Ovary (tissue), 9 donors: ENCODE data around the gene PRRC2A. TPM values are rescaled to one million over a fixed set of nuclear protein-coding genes. Genes with fewer than 3 reads are reported as not detected.

ENCODE experiments used
- DNase-seq, 5 donors: peaks; one replicate each; pipeline ENCODE4 v3.0.0-alpha.2; 2019 to 2020
- H3K27ac ChIP-seq, 2 donors: fragments of 200-600 bp; one replicate each; pipeline versions ENCODE4 v1.5.1 to v1.8.0; 2019 to 2022
- H3K27me3 ChIP-seq: fragments of 200-600 bp; one replicate; pipeline ENCODE4 v1.8.0; 2022
- H3K36me3 ChIP-seq: fragments of 200-600 bp; sonication (generic); one replicate; pipeline ENCODE4 v1.5.1; 2019
- H3K4me1 ChIP-seq: one replicate; pipeline ENCODE4 v1.8.1; 2013; ENCODE audit warnings: mild to moderate bottlenecking, moderate library complexity; ENCODE audit not compliant: insufficient read depth
- H3K4me3 ChIP-seq: fragments of 200-600 bp; sonication (generic); one replicate; pipeline ENCODE4 v1.5.1; 2017
- H3K9me3 ChIP-seq, 2 donors: fragments of 200-600 bp in 1 of 2; sonication (generic) in 1 of 2; one replicate each; pipeline versions ENCODE4 v1.5.1 to v1.8.1; 2013 to 2019; ENCODE audit warnings: mild to moderate bottlenecking in 1 of 2, moderate library complexity in 1 of 2
- EP300 ChIP-seq: sonication (generic); formaldehyde crosslinking; IDR thresholded peaks from one replicate; pipeline ENCODE4 v1.6.1; 2017; ENCODE audit warnings: antibody characterized with exemption
- POLR2A ChIP-seq: fragments of 450-650 bp; IDR thresholded peaks from one replicate; pipeline ENCODE4 v1.6.1; 2017; ENCODE audit warnings: antibody characterized with exemption, mild to moderate bottlenecking, moderate library complexity
- WGBS, 3 donors: extraction: QIAGEN DNeasy Blood & Tissue Kit in 1 of 3; methylation state at CpG; one replicate each; pipeline versions ENCODE4 v1.1.5 to v1.1.7; 2013 to 2017; 5-methylcytosine and 5-hydroxymethylcytosine counted together
- intact Hi-C, 4 donors: fragments of 100-400 bp; cut with DNase I; formaldehyde crosslinking; loops; one replicate each; pipeline versions ENCODE4 v1.11.0 to v1.15.1; 2022 to 2023
- polyA plus RNA-seq, 2 donors: library from polyadenylated mRNA; stranded (reverse); fragments of 200-250 nt in 1 of 2; fragments of 350-450 nt in 1 of 2; fragmentation: Illumina TruSeq in 1 of 2; extraction: RNeasy Lipid Tissue Mini Kit (QIAGEN cat#74804) in 1 of 2; gene quantifications; one replicate each; pipeline ENCODE4 v1.2.3, GENCODE V29; 2013 to 2014
- total RNA-seq, 7 donors: library from RNA; depleted of rRNA in 2 of 7; stranded (reverse); fragments of >200 nt in 2 of 7; fragmentation: NEBNext Ultra II Directional in 3 of 7; extraction: Animal tissue kit (Norgen Biotek cat#: 25700) in 3 of 7; gene quantifications; one replicate each; pipeline versions ENCODE4 v1.1.0 to v1.2.4, GENCODE V29; 2016 to 2023
- TF ChIP-seq, protein P1 (sequence below), 3 donors: fragments of 450-650 bp in 2 of 3; fragments of 200-600 bp in 1 of 3; IDR thresholded peaks; one replicate each; pipeline versions ENCODE4 v1.5.1 to v1.8.0; 2016 to 2022; ENCODE audit warnings: antibody characterized with exemption in 3 of 3, mild to moderate bottlenecking in 1 of 3
- donor health status: DM: no; HTN: no; CAD: no; lungs with moderate emphysema.
- donor health status: DM: no; HTN: no; CAD: no.
- donor health status: Bipolar disorder and iron deficiency.
- donor health status: DM: yes; HTN: yes; CAD: no.
- donor health status: DM: no; HTN: no; CAD: no.
- donor health status: DM: yes; HTN: yes; CAD: no.

The PRRC2A gene
- total and polyA plus RNA-seq, 9 donors: 48.5 to 222 (median 179) TPM

GRCh38 chr6:31660381-31661261 is 40.1 kb downstream of the PRRC2A start, which contains the start of gene C6orf47:
Gene C6orf47 (minus strand): TSS chr6:31660778. CDS start chr6:31659947, 831 bp downstream.
- Histone ChIP-seq H3K4me1 (peaks cover 25% of the 10 kb centered on the region), H3K27ac (peak within 1 kb of the TSS; percentile 27 to 55), H3K4me3 (peak within 1 kb of the TSS; percentile 86), H3K27me3 (no peaks in the 10 kb centered on the region), H3K36me3 (no peaks in the 10 kb centered on the region), H3K9me3 (no peaks in the 10 kb centered on the region)
- intact Hi-C loops: no loop called here
- peak; percentile 88 to 93 (median 88) for DNase-seq
- peak; percentile 86 for TF ChIP-seq POLR2A
- TF ChIP-seq, protein P1, sequence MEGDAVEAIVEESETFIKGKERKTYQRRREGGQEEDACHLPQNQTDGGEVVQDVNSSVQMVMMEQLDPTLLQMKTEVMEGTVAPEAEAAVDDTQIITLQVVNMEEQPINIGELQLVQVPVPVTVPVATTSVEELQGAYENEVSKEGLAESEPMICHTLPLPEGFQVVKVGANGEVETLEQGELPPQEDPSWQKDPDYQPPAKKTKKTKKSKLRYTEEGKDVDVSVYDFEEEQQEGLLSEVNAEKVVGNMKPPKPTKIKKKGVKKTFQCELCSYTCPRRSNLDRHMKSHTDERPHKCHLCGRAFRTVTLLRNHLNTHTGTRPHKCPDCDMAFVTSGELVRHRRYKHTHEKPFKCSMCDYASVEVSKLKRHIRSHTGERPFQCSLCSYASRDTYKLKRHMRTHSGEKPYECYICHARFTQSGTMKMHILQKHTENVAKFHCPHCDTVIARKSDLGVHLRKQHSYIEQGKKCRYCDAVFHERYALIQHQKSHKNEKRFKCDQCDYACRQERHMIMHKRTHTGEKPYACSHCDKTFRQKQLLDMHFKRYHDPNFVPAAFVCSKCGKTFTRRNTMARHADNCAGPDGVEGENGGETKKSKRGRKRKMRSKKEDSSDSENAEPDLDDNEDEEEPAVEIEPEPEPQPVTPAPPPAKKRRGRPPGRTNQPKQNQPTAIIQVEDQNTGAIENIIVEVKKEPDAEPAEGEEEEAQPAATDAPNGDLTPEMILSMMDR (IDR thresholded peaks at IDR 0.05): no peak
- 0 to 1% (median 0%) methylated on average over 51 to 52 of the region's 52 CpGs for WGBS, 3 donors

GRCh38 chr6:31661262-31662123 is 41.0 kb downstream of the PRRC2A start:
- intact Hi-C loops: no loop called here
- no peaks in the 10 kb centered on the region for H3K36me3 ChIP-seq
- H3K4me3 ChIP-seq: no peak overlapping the region
- peak overlapping the region in 1 of 2 donors; percentile 27 for H3K27ac ChIP-seq
- DNase-seq: no peak
- 62 to 69% (median 63%) methylated on average over 12 of the region's 12 CpGs for WGBS, 3 donors
- no peaks in the 10 kb centered on the region for H3K27me3 ChIP-seq
- no peak for TF ChIP-seq EP300
- no peak for TF ChIP-seq POLR2A
- TF ChIP-seq, protein P1 (IDR thresholded peaks at IDR 0.05): no peak
- peaks cover 25% of the 10 kb centered on the region for H3K4me1 ChIP-seq
- no peaks in the 10 kb centered on the region for H3K9me3 ChIP-seq

DNA sequence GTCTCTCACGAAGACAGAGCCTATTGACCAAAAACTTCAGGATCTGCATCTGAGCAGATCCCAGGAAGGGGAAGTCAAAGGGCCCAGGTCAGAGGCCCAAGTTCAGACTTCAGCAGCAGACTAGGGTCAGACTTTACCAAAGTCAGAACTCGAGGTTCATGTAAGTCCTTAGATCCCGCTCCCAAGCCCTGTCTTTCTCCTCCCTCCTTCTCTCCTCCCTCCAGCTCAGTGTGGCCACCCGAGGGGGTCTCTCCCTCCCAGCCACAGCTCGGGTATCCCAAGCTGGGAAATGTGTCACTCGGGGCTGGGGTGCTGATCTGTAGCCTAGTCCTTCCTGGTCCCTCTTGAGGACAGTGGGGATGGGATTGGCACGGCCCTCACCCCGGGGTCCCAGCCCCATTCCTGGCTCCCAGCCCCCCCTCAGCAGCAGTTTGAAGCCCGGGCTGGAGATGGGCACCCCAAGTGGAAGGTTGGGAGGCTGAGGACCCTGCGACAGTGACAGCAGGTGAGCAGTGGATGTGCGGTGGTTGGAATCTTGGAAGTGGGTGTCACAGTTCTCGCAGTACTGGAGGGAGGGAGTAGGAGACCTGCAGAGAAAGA is 41.7 kb downstream of the PRRC2A start:
- no peaks in the 10 kb centered on the region for H3K36me3 ChIP-seq
- H3K4me1 ChIP-seq: peaks cover 26% of the 10 kb centered on the region
- H3K27ac ChIP-seq: no peak overlapping the region
- H3K4me3 ChIP-seq: no peak overlapping the region
- TF ChIP-seq, protein P1 (IDR thresholded peaks at IDR 0.05): no peak
- TF ChIP-seq POLR2A: no peak
- TF ChIP-seq EP300: no peak
- H3K9me3 ChIP-seq: no peaks in the 10 kb centered on the region
- DNase-seq: peak in 2 of 5 donors; percentile 41 to 46
- 83 to 85% (median 84%) methylated on average over 12 of the region's 12 CpGs for whole genome bisulfite sequencing, 3 donors
- intact Hi-C loops: no loop called here
- no peaks in the 10 kb centered on the region for H3K27me3 ChIP-seq
